Liver (tissue), 9 donors: ENCODE measurements around the gene MYOD1. TPM values are rescaled to one million over a fixed set of nuclear protein-coding genes. Genes with fewer than 3 reads are reported as not detected.

Experiments used
- DNase-seq: peaks from one replicate; pipeline ENCODE4 v3.0.0-alpha.2; 2017; ENCODE audit warnings: low spot score
- H3K27ac ChIP-seq, 2 donors: one replicate each; pipeline ENCODE4 v1.7.0; 2013; ENCODE audit warnings: inconsistent platforms in 2 of 2, low read length in 2 of 2, control low read depth in 1 of 2, low read depth in 1 of 2, mild to moderate bottlenecking in 1 of 2
- H3K27me3 ChIP-seq, 4 donors: one replicate each; pipeline versions ENCODE4 v1.6.1 to v1.7.0; 2013; ENCODE audit warnings: low read length in 3 of 4, inconsistent platforms in 1 of 4, mild to moderate bottlenecking in 1 of 4, moderate library complexity in 1 of 4; ENCODE audit not compliant: control insufficient read depth in 4 of 4, insufficient read depth in 4 of 4
- H3K36me3 ChIP-seq, 4 donors: one replicate each; pipeline versions ENCODE4 v1.6.1 to v1.7.0; 2013; ENCODE audit warnings: low read length in 3 of 4, mild to moderate bottlenecking in 3 of 4, low read depth in 1 of 4, moderate library complexity in 1 of 4; ENCODE audit not compliant: control insufficient read depth in 4 of 4, insufficient read depth in 3 of 4
- H3K4me1 ChIP-seq, 4 donors: one replicate each; pipeline versions ENCODE4 v1.6.1 to v1.7.0; 2013; ENCODE audit warnings: low read length in 3 of 4, mild to moderate bottlenecking in 3 of 4, moderate library complexity in 1 of 4; ENCODE audit not compliant: control insufficient read depth in 4 of 4, insufficient read depth in 4 of 4
- H3K4me3 ChIP-seq, 3 donors: one replicate each; pipeline versions ENCODE4 v1.6.1 to v1.7.0; 2013; ENCODE audit warnings: low read length in 3 of 3, control low read depth in 1 of 3, low read depth in 1 of 3, mild to moderate bottlenecking in 1 of 3
- H3K9ac ChIP-seq, 2 donors: one replicate each; pipeline ENCODE4 v1.7.0; 2013; ENCODE audit warnings: low read length in 2 of 2, mild to moderate bottlenecking in 2 of 2, moderate library complexity in 2 of 2, control low read depth in 1 of 2, low read depth in 1 of 2
- H3K9me3 ChIP-seq, 4 donors: one replicate each; pipeline versions ENCODE4 v1.6.1 to v1.7.0; 2013; ENCODE audit warnings: low read length in 3 of 4; ENCODE audit not compliant: control insufficient read depth in 4 of 4
- FOXA1 ChIP-seq: IDR thresholded peaks from 2 replicates; pipeline ENCODE4 v1.6.1; 2016; ENCODE audit warnings: antibody characterized with exemption
- FOXA2 ChIP-seq: IDR thresholded peaks from 2 replicates; pipeline ENCODE4 v1.6.1; 2016; ENCODE audit warnings: antibody characterized with exemption
- GABPA ChIP-seq, 2 donors: IDR thresholded peaks in 1 of 2; conservative IDR thresholded peaks in 1 of 2; 2 replicates each; pipeline ENCODE4 v1.6.1; 2016; ENCODE audit warnings: antibody characterized with exemption in 2 of 2, mild to moderate bottlenecking in 1 of 2, moderate library complexity in 1 of 2
- HNF4A ChIP-seq, 2 donors: conservative IDR thresholded peaks; 2 replicates each; pipeline ENCODE4 v1.6.1; 2016; ENCODE audit warnings: antibody characterized with exemption in 2 of 2, mild to moderate bottlenecking in 2 of 2
- HNF4G ChIP-seq: IDR thresholded peaks from 2 replicates; pipeline ENCODE4 v1.6.1; 2016; ENCODE audit warnings: antibody characterized with exemption
- JUND ChIP-seq, 2 donors: IDR thresholded peaks; 2 replicates each; pipeline ENCODE4 v1.6.1; 2016; ENCODE audit warnings: antibody characterized with exemption in 2 of 2
- NR2F2 ChIP-seq: IDR thresholded peaks from 2 replicates; pipeline ENCODE4 v1.6.1; 2016; ENCODE audit warnings: antibody characterized with exemption
- RAD21 ChIP-seq, 2 donors: IDR thresholded peaks; 2 replicates each; pipeline ENCODE4 v1.6.1; 2016; ENCODE audit warnings: antibody characterized with exemption in 2 of 2, mild to moderate bottlenecking in 2 of 2
- RXRA ChIP-seq, 2 donors: IDR thresholded peaks; 2 replicates each; pipeline ENCODE4 v1.6.1; 2017 to 2018; ENCODE audit warnings: antibody characterized with exemption in 2 of 2, mild to moderate bottlenecking in 1 of 2
- WGBS: extraction: QIAGEN DNeasy Blood & Tissue Kit; methylation state at CpG from one replicate; pipeline ENCODE4 v1.1.7; 2013; 5-methylcytosine and 5-hydroxymethylcytosine counted together
- polyA plus RNA-seq, 2 donors: library from polyadenylated mRNA; stranded (reverse) in 1 of 2; unstranded in 1 of 2; fragments of 200-250 nt in 1 of 2; fragments of >200 nt in 1 of 2; fragmentation: Nextera tagmentation in 1 of 2; extraction: Ambion mirVana in 1 of 2; gene quantifications; one replicate each; pipeline versions ENCODE4 v1.2.1 to v1.2.3, GENCODE V29; 2013 to 2015
- total RNA-seq, 2 donors: library from RNA; depleted of rRNA; stranded (reverse); fragments of >200 nt; gene quantifications; one replicate each; pipeline ENCODE4 v1.2.3, GENCODE V29; 2014
- TF ChIP-seq, protein P1 (sequence below): IDR thresholded peaks from 2 replicates; pipeline ENCODE4 v1.6.1; 2016; ENCODE audit warnings: antibody characterized with exemption, mild to moderate bottlenecking
- TF ChIP-seq, protein P2 (sequence below): IDR thresholded peaks from 2 replicates; pipeline ENCODE4 v1.6.1; 2016; ENCODE audit warnings: antibody characterized with exemption
- TF ChIP-seq, protein P3 (sequence below): IDR thresholded peaks from 2 replicates; pipeline ENCODE4 v1.6.1; 2016; ENCODE audit warnings: antibody characterized with exemption
- TF ChIP-seq, protein P4 (sequence below): IDR thresholded peaks from 2 replicates; pipeline ENCODE4 v1.6.1; 2016; ENCODE audit warnings: antibody characterized with exemption
- donor health status: healthy.
- donor health status: healthy.
- donor health status: healthy.
- donor health status: healthy.
- donor health status: healthy.

Gene MYOD1
- total and polyA plus RNA-seq, 4 donors = not detected

DNA sequence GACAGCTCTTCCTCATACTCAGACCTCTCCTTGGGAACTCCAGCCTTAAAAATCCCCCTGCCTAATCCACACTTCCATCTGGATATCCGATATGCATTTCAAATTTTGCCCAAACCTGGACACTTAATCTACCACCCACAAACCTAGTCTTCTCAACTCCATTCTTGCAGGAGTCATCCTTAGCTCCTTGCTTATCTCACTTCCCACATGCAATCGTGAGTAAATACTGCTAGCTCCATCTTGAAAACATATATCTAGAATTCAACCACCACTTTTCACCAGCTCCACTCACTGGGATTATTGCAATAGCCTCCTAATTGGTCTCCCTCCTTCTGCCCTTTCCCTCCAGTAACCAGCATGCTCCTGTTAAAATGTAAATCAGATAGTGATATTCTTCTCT is 2.6 kb upstream of the MYOD1 start:
- peaks cover 0 to 2% (median 0%) of the 10 kb centered on the region in 4 donors for H3K36me3 ChIP-seq
- no peak overlapping the region for H3K4me3 ChIP-seq
- H3K9ac ChIP-seq = no peak overlapping the region
- no peak overlapping the region for H3K27ac ChIP-seq
- DNase-seq = no peak
- H3K27me3 ChIP-seq = peaks cover 2 to 18% (median 9%) of the 10 kb centered on the region in 4 donors
- WGBS = 71% methylated on average over 2 of the region's 2 CpGs
- no peaks in the 10 kb centered on the region for H3K9me3 ChIP-seq
- peaks cover 9 to 24% (median 13%) of the 10 kb centered on the region in 4 donors for H3K4me1 ChIP-seq
- TF ChIP-seq RAD21 (IDR thresholded peaks at IDR 0.05) = no peak
- TF ChIP-seq GABPA (IDR thresholded peaks at IDR 0.05 in 1 of 2, conservative IDR thresholded peaks at IDR 0.05 in 1 of 2) = no peak
- TF ChIP-seq RXRA (IDR thresholded peaks at IDR 0.05) = no peak
- no peak for TF ChIP-seq HNF4G
- no peak for TF ChIP-seq FOXA1
- TF ChIP-seq HNF4A (conservative IDR thresholded peaks at IDR 0.05) = no peak
- TF ChIP-seq, protein P1, sequence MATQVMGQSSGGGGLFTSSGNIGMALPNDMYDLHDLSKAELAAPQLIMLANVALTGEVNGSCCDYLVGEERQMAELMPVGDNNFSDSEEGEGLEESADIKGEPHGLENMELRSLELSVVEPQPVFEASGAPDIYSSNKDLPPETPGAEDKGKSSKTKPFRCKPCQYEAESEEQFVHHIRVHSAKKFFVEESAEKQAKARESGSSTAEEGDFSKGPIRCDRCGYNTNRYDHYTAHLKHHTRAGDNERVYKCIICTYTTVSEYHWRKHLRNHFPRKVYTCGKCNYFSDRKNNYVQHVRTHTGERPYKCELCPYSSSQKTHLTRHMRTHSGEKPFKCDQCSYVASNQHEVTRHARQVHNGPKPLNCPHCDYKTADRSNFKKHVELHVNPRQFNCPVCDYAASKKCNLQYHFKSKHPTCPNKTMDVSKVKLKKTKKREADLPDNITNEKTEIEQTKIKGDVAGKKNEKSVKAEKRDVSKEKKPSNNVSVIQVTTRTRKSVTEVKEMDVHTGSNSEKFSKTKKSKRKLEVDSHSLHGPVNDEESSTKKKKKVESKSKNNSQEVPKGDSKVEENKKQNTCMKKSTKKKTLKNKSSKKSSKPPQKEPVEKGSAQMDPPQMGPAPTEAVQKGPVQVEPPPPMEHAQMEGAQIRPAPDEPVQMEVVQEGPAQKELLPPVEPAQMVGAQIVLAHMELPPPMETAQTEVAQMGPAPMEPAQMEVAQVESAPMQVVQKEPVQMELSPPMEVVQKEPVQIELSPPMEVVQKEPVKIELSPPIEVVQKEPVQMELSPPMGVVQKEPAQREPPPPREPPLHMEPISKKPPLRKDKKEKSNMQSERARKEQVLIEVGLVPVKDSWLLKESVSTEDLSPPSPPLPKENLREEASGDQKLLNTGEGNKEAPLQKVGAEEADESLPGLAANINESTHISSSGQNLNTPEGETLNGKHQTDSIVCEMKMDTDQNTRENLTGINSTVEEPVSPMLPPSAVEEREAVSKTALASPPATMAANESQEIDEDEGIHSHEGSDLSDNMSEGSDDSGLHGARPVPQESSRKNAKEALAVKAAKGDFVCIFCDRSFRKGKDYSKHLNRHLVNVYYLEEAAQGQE = no peak
- TF ChIP-seq, protein P2, sequence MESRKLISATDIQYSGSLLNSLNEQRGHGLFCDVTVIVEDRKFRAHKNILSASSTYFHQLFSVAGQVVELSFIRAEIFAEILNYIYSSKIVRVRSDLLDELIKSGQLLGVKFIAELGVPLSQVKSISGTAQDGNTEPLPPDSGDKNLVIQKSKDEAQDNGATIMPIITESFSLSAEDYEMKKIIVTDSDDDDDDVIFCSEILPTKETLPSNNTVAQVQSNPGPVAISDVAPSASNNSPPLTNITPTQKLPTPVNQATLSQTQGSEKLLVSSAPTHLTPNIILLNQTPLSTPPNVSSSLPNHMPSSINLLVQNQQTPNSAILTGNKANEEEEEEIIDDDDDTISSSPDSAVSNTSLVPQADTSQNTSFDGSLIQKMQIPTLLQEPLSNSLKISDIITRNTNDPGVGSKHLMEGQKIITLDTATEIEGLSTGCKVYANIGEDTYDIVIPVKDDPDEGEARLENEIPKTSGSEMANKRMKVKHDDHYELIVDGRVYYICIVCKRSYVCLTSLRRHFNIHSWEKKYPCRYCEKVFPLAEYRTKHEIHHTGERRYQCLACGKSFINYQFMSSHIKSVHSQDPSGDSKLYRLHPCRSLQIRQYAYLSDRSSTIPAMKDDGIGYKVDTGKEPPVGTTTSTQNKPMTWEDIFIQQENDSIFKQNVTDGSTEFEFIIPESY = no peak
- TF ChIP-seq, protein P3, sequence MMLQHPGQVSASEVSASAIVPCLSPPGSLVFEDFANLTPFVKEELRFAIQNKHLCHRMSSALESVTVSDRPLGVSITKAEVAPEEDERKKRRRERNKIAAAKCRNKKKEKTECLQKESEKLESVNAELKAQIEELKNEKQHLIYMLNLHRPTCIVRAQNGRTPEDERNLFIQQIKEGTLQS = no peak
- no peak for TF ChIP-seq FOXA2
- TF ChIP-seq, protein P4, sequence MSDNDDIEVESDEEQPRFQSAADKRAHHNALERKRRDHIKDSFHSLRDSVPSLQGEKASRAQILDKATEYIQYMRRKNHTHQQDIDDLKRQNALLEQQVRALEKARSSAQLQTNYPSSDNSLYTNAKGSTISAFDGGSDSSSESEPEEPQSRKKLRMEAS = no peak

DNA sequence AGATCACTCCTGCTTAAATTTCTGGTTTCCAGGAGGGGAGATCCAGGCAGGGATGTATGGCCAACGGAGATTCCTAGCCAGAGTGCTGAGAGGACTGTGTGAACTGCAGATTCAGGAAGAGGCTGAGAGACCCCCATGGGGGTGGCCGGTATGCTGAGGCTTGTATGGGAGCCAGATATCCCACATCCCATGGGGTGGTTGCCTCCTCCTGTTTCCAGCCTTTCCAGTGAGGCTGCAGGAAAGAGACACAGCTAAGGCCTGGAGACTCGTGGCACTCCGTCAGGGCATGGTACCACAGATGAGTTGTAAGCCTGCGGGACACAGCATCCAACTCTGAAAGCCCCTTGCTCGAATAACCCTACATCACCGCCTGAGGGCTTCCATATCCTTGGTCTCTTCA is 1.4 kb upstream of the MYOD1 start:
- H3K27me3 ChIP-seq = peaks cover 2 to 23% (median 13%) of the 10 kb centered on the region in 4 donors
- WGBS = 53% methylated on average over 7 of the region's 7 CpGs
- DNase-seq = no peak
- no peak for TF ChIP-seq FOXA2
- TF ChIP-seq FOXA1 = no peak
- TF ChIP-seq JUND (IDR thresholded peaks at IDR 0.05) = no peak
- no peak for TF ChIP-seq GABPA (IDR thresholded peaks at IDR 0.05 in 1 of 2, conservative IDR thresholded peaks at IDR 0.05 in 1 of 2)
- TF ChIP-seq NR2F2 = no peak
- TF ChIP-seq HNF4A (conservative IDR thresholded peaks at IDR 0.05) = no peak
- TF ChIP-seq, protein P4 = no peak
- no peak for TF ChIP-seq HNF4G
- H3K36me3 ChIP-seq = peaks cover 0 to 2% (median 0%) of the 10 kb centered on the region in 4 donors
- H3K4me1 ChIP-seq = peaks cover 9 to 24% (median 14%) of the 10 kb centered on the region in 4 donors
- no peak overlapping the region for H3K27ac ChIP-seq
- H3K9me3 ChIP-seq = no peaks in the 10 kb centered on the region
- H3K9ac ChIP-seq = no peak overlapping the region
- no peak overlapping the region for H3K4me3 ChIP-seq
